ENCODE data around the gene FOXL1. TPM values are rescaled to one million over a fixed set of nuclear protein-coding genes. Genes with fewer than 3 reads are reported as not detected.

FOXL1 gene
- total RNA-seq, 1 donor from 2014 or later: 0.38 TPM

DNA sequence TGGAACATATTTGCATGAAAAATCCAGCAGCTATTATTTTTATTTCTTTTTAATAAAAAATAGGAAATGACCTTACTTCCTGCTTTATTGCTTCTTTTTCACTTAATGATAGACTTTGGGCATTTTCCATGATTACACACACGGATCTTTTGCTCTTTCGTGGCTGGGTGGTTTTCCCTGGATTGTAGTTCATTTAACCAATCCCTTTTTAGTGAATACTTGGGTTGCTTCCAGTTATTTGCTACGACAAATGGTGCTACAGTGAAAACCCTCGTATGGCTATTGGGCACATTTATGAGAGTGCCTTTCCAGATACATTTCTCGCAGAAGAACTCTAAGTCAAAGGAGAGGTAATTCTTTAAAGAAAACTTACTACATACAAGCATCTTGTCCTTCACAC lies 38.6 kb downstream of the FOXL1 start:
- Histone ChIP-seq H3K27ac (replicated peaks) (no peak overlapping the region), H3K27me3 (ENCODE audit: low read depth) (peaks cover 34% of the 10 kb centered on the region), H3K4me3 (no peak overlapping the region), H3K4me1 (no peaks in the 10 kb centered on the region), H3K9me3 (replicated peaks) (no peaks in the 10 kb centered on the region), H3K36me3 (no peaks in the 10 kb centered on the region)
- TF ChIP-seq, protein P1, sequence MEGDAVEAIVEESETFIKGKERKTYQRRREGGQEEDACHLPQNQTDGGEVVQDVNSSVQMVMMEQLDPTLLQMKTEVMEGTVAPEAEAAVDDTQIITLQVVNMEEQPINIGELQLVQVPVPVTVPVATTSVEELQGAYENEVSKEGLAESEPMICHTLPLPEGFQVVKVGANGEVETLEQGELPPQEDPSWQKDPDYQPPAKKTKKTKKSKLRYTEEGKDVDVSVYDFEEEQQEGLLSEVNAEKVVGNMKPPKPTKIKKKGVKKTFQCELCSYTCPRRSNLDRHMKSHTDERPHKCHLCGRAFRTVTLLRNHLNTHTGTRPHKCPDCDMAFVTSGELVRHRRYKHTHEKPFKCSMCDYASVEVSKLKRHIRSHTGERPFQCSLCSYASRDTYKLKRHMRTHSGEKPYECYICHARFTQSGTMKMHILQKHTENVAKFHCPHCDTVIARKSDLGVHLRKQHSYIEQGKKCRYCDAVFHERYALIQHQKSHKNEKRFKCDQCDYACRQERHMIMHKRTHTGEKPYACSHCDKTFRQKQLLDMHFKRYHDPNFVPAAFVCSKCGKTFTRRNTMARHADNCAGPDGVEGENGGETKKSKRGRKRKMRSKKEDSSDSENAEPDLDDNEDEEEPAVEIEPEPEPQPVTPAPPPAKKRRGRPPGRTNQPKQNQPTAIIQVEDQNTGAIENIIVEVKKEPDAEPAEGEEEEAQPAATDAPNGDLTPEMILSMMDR (IDR thresholded peaks at IDR 0.05; ENCODE audit: borderline replicate concordance): no peak
- no peak for DNase-seq
- intact Hi-C loops (cut with micrococcal nuclease): no loop called here

DNA sequence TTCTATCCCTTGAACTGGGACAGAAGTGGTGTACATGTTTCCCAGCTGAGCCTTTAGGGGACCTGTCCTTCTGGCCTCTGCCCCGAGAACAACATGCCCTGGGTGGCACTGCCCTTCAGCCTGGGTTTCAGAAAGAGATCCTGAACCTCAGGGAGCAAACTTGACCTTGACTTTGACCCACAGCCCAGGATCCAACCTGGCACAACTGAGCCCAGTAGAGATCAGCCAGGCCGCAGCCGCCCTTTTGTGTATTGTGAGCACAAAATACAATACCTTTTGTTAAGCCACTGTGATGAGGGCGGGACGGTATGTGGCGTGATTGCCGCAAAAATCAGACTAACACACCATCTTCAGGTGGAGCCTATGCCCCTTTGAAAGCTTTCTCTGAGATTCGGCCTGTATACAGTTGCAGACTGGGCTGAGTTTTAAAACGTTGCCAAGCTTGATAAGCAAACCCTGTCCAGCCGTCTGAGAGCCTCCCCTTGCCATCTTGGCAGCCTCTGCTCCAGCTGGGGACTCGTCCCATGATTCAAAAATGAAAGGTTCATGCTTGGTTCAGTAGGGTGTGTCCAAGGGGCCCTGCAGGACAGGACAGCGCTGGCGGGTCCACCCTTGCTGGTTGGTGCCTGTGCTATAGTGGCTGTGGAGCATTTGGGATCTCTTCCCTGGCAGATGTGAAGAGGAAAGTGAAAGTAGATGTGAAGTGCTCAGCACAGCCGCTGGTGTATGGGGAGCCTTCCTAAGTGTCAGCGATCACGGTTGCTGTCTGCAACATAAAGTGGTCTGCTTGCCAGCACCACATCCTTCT lies 40.3 kb downstream of the FOXL1 start:
- no peaks in the 10 kb centered on the region for H3K36me3 ChIP-seq
- intact Hi-C loops (cut with micrococcal nuclease): no loop called here
- no peaks in the 10 kb centered on the region for H3K4me1 ChIP-seq
- no peak for DNase-seq
- H3K4me3 ChIP-seq: peak overlapping the region; percentile 41
- TF ChIP-seq, protein P1 (IDR thresholded peaks at IDR 0.05; ENCODE audit: borderline replicate concordance): no peak
- no peak overlapping the region for H3K27ac ChIP-seq (replicated peaks)
- no peaks in the 10 kb centered on the region for H3K9me3 ChIP-seq (replicated peaks)
- H3K27me3 ChIP-seq (ENCODE audit: low read depth): peaks cover 30% of the 10 kb centered on the region

DNA sequence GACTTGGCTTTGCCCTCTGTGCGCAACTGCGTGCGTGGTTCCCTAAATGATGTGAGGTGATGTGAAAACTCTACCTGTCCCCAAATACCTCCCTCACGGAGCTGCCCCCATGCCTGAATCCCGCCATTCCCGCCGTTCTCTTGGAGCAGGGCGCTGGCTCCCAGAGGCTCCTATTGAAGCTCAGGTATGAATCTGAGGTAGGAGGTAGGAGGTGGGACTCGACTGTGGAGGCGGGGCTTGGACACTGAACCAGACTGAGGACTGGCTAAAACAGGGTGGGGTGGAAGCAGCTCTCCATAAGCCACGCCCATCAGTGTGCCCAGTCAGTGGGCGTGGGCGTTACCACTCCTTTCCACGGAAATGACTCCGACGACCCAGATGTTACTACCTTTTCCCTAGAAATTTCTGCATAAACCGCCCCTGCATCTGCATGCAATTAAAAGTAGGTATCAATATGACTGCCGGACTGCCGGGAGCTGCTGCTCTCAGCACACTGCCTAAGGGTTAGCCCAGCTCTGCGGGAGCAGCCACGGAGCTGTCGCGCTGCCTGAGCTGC lies 41.0 kb downstream of the FOXL1 start:
- peak overlapping the region; percentile 41 for H3K4me3 ChIP-seq
- DNase-seq: no peak

DNA sequence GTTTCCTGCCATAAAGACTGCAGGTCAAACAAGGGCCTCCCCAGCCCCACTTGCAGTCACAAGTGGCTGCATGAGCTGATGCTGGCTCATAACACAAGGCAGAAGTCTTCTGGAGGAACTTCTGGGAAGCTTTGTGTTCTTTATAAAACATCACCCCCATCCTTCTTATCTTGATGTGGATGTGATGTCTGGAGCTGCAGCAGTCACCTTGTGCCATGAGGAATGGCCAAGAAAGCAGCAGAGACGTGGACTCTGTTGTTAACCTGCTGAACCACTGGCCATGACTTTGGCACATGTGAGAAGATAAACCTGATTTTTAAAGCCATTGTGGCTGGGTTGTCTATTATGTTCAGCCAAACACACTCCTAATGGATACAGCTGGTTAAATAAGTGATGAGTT lies 41.8 kb downstream of the FOXL1 start:
- no peak overlapping the region for H3K4me3 ChIP-seq
- H3K36me3 ChIP-seq: no peaks in the 10 kb centered on the region
- TF ChIP-seq, protein P1 (IDR thresholded peaks at IDR 0.05; ENCODE audit: borderline replicate concordance): no peak
- H3K27me3 ChIP-seq (ENCODE audit: low read depth): peaks cover 43% of the 10 kb centered on the region
- H3K4me1 ChIP-seq: no peaks in the 10 kb centered on the region
- H3K9me3 ChIP-seq (replicated peaks): no peaks in the 10 kb centered on the region
- no peak for DNase-seq
- intact Hi-C loops (cut with micrococcal nuclease): no loop called here
- H3K27ac ChIP-seq (replicated peaks): no peak overlapping the region

More for the DNA sequence above, 41.0 kb downstream of the FOXL1 start:
- Histone ChIP-seq H3K27me3 (ENCODE audit: low read depth) (peaks cover 37% of the 10 kb centered on the region), H3K4me1 (no peaks in the 10 kb centered on the region), H3K27ac (replicated peaks) (no peak overlapping the region), H3K36me3 (no peaks in the 10 kb centered on the region), H3K9me3 (replicated peaks) (no peaks in the 10 kb centered on the region)
- TF ChIP-seq, protein P1 (IDR thresholded peaks at IDR 0.05; ENCODE audit: borderline replicate concordance): no peak
- intact Hi-C loops (cut with micrococcal nuclease): no loop called here

DNA sequence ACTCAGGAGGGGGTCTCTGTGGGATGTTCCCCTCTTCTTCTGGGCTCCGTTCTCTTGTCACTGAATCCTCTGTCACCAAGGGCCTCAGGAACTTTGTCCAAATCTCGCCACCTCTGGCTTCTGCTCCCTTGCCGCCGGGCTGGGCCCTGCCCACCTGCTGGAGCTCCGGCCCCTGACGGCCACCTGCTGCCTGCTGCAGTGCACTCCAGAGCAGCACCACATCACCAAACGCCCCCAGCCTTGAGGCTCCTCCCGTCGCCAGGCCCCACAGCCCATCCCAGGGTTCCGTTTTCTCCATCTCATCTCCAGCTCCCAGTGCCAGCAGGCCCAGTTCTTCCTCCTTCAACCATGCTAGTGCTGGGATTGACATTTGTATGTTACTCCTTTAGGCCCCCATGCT lies 43.6 kb downstream of the FOXL1 start:
- DNase-seq: no peak
- intact Hi-C loops (cut with micrococcal nuclease): no loop called here
- Histone ChIP-seq H3K36me3 (no peaks in the 10 kb centered on the region), H3K27ac (replicated peaks) (no peak overlapping the region), H3K4me1 (no peaks in the 10 kb centered on the region), H3K9me3 (replicated peaks) (no peaks in the 10 kb centered on the region), H3K4me3 (no peak overlapping the region), H3K27me3 (ENCODE audit: low read depth) (peaks cover 46% of the 10 kb centered on the region)
- TF ChIP-seq, protein P1 (IDR thresholded peaks at IDR 0.05; ENCODE audit: borderline replicate concordance): no peak
